Heart right ventricle (tissue), 16 donors: ENCODE measurements around the gene LRRC25. TPM values are rescaled to one million over a fixed set of nuclear protein-coding genes. Genes with fewer than 3 reads are reported as not detected.
"Not testable (repeated sequence)": the region's sequence is repeated elsewhere in the genome, so short reads cannot be mapped to it uniquely, and the experiment has no call there.

ENCODE experiments used
- ATAC-seq, 8 donors: fragments of 200-7000 bp; cut with Tn5 transposase; one replicate each; pipeline ENCODE4 v1.9.1; 2020; ENCODE audit warnings: mild to moderate bottlenecking in 8 of 8, moderate library complexity in 8 of 8, moderate number of reproducible peaks in 1 of 8
- DNase-seq, 2 donors: peaks; one replicate each; pipeline ENCODE4 v3.0.0-alpha.2; 2020
- H3K27ac ChIP-seq, 10 donors: fragments of 200-600 bp; sonication (generic) in 2 of 10; one replicate each; pipeline versions ENCODE4 v1.5.0 to v1.8.0; 2020 to 2022; ENCODE audit warnings: mild to moderate bottlenecking in 3 of 10
- H3K27me3 ChIP-seq, 7 donors: fragments of 200-600 bp; one replicate each; pipeline ENCODE4 v1.8.0; 2021 to 2022; ENCODE audit warnings: mild to moderate bottlenecking in 2 of 7
- H3K36me3 ChIP-seq, 9 donors: fragments of 200-600 bp; sonication (generic) in 1 of 9; one replicate each; pipeline versions ENCODE4 v1.5.0 to v1.8.0; 2020 to 2022; ENCODE audit warnings: mild to moderate bottlenecking in 2 of 9
- H3K4me1 ChIP-seq, 9 donors: fragments of 200-600 bp; sonication (generic) in 1 of 9; one replicate each; pipeline versions ENCODE4 v1.5.0 to v1.8.0; 2020 to 2022; ENCODE audit warnings: mild to moderate bottlenecking in 4 of 9
- H3K4me3 ChIP-seq, 10 donors: fragments of 200-600 bp; sonication (generic) in 2 of 10; one replicate each; pipeline versions ENCODE4 v1.5.0 to v1.8.0; 2020 to 2022; ENCODE audit warnings: mild to moderate bottlenecking in 7 of 10, moderate library complexity in 2 of 10
- H3K9me3 ChIP-seq, 11 donors: fragments of 200-600 bp in 10 of 11; sonication (generic) in 2 of 11; one replicate each; pipeline versions ENCODE4 v1.5.0 to v1.8.0; 2013 to 2022; ENCODE audit warnings: mild to moderate bottlenecking in 2 of 11, control low read depth in 1 of 11, moderate library complexity in 1 of 11
- WGBS, 2 donors: extraction: QIAGEN DNeasy Blood & Tissue Kit; methylation state at CpG; one replicate each; pipeline ENCODE4 v1.1.7; 2013; ENCODE audit warnings: inconsistent platforms in 1 of 2; 5-methylcytosine and 5-hydroxymethylcytosine counted together
- intact Hi-C, 10 donors: fragments of 100-400 bp; cut with DNase I; formaldehyde crosslinking; loops; one replicate each; pipeline versions ENCODE4 v1.11.1 to v1.14.2; 2022
- polyA plus RNA-seq, 2 donors: library from polyadenylated mRNA; stranded (reverse); fragments of 200-250 nt; gene quantifications; one replicate each; pipeline ENCODE4 v1.2.3, GENCODE V29; 2013
- total RNA-seq, 10 donors: library from RNA; stranded (reverse); fragmentation: NEBNext Ultra II Directional in 3 of 10; extraction: Animal tissue kit (Norgen Biotek cat#: 25700) in 3 of 10; gene quantifications; one replicate each; pipeline versions ENCODE4 v1.2.1 to v1.2.4, GENCODE V29; 2021 to 2023
- TF ChIP-seq, protein P1 (sequence below), 9 donors: fragments of 200-600 bp; sonication (generic) in 2 of 9; IDR thresholded peaks; one replicate each; pipeline versions ENCODE4 v1.5.0 to v1.8.0; 2021 to 2022; ENCODE audit warnings: antibody characterized with exemption in 9 of 9, mild to moderate bottlenecking in 5 of 9, moderate library complexity in 1 of 9
- donor health status: Arrhythmogenic right ventricular cardiomyopathy.
- donor health status: ischemic (EF 13 %, LVEDD 7.1; RV severe dilation, severe dysfunction).
- donor health status: healthy with polysubstance abuse.
- donor health status: DM: no; HTN: yes; CAD: no.
- donor health status: DM: no; HTN: no; CAD: no.
- donor health status: ischemic (EF 25% LVEDD 6.9; RV normal size, moderate dysfunction).
- donor health status: ischemic (EF 25% LVEDD 5.7; RV mildly dilated, moderate dysfunction).
- donor health status: healthy.
- donor health status: DM: yes; HTN: yes; CAD: no.
- donor health status: Ischemic cardiomyopathy.
- donor health status: ischemic (EF 35%, LVEDD 5.7; RV mildly dilated, moderate dysfunction).
- donor health status: nonischemic (EF 11% LVEDD 7.7; RV severe dilation, severe dysfunction).
- donor health status: DM: yes; HTN: yes; CAD: no.
- donor health status: PGD.
- donor health status: ischemic (EF 29% LVEDD 5.4; RV normal size, mild dysfunction).
- donor health status: nonischemic (EF 23%, LVEDD 6.1; RV moderate dilation, normal function).

LRRC25 gene
- total and polyA plus RNA-seq, 12 donors = 0.57 to 13.3 (median 1.8) TPM

DNA sequence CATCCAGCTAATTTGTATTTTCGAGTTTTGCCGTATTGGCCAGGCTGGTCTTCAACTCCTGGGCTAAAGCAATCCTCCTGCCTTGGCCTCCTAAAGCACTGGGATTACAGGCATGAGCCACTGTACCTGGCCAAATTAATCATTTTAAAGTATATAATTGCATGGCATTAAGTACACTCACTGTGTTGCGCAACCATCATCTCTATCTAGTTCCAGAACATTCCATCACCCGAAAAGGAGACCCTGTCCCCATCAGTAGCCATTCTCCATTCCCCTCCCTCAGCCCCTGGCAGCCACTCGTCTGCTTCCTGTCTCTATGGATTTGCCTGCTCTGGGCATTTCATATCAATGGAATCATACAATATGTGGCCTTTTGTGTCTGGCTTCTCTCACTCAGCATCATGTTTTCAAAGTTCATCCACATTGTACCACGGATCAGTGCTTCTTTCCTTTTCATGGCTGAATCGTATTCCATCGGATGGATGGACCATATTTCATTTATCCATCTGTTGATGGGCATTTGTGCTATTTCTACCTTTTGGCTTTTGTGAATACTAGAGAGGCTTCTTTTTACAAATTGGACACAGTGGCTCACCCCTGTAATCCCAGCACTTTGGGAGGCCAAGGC is 43.9 kb downstream of the LRRC25 start:
- no peak overlapping the region for H3K4me3 ChIP-seq
- H3K9me3 ChIP-seq = peaks cover 0 to 5% (median 0%) of the 10 kb centered on the region in 11 donors
- peaks cover 0 to 65% (median 32%) of the 10 kb centered on the region in 9 donors for H3K36me3 ChIP-seq
- TF ChIP-seq, protein P1, sequence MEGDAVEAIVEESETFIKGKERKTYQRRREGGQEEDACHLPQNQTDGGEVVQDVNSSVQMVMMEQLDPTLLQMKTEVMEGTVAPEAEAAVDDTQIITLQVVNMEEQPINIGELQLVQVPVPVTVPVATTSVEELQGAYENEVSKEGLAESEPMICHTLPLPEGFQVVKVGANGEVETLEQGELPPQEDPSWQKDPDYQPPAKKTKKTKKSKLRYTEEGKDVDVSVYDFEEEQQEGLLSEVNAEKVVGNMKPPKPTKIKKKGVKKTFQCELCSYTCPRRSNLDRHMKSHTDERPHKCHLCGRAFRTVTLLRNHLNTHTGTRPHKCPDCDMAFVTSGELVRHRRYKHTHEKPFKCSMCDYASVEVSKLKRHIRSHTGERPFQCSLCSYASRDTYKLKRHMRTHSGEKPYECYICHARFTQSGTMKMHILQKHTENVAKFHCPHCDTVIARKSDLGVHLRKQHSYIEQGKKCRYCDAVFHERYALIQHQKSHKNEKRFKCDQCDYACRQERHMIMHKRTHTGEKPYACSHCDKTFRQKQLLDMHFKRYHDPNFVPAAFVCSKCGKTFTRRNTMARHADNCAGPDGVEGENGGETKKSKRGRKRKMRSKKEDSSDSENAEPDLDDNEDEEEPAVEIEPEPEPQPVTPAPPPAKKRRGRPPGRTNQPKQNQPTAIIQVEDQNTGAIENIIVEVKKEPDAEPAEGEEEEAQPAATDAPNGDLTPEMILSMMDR (IDR thresholded peaks at IDR 0.05) = no peak
- H3K4me1 ChIP-seq = no peaks in the 10 kb centered on the region
- 94 to 96% methylated on average over 8 of the region's 8 CpGs for WGBS, 2 donors
- DNase-seq (no peak), ATAC-seq (no peak)
- no peaks in the 10 kb centered on the region for H3K27me3 ChIP-seq
- no peak overlapping the region for H3K27ac ChIP-seq
- intact Hi-C loops = loop anchor here in 3 of 10 donors (5.0 kb wide), 1 partner anchor 34 kb away; the partner anchor contains the start of gene GDF15 (in 3 of the 3)

GRCh38 chr19:18351544-18351943 is 45.9 kb downstream of the LRRC25 start:
- Histone ChIP-seq H3K27ac (no peak overlapping the region), H3K36me3 (peaks cover 0 to 57% (median 14%) of the 10 kb centered on the region in 9 donors), H3K4me1 (no peaks in the 10 kb centered on the region), H3K9me3 (no peaks in the 10 kb centered on the region), H3K27me3 (no peaks in the 10 kb centered on the region), H3K4me3 (no peak overlapping the region)
- no peak for DNase-seq
- no peak for ATAC-seq
- intact Hi-C loops = loop anchor here in 3 of 10 donors (5.0 kb wide), 1 partner anchor 36 kb away; the partner anchor contains the start of gene GDF15 (in 3 of the 3)
- WGBS, 2 donors = 92 to 96% methylated on average over 7 of the region's 7 CpGs
- TF ChIP-seq, protein P1 (IDR thresholded peaks at IDR 0.05) = no peak

DNA sequence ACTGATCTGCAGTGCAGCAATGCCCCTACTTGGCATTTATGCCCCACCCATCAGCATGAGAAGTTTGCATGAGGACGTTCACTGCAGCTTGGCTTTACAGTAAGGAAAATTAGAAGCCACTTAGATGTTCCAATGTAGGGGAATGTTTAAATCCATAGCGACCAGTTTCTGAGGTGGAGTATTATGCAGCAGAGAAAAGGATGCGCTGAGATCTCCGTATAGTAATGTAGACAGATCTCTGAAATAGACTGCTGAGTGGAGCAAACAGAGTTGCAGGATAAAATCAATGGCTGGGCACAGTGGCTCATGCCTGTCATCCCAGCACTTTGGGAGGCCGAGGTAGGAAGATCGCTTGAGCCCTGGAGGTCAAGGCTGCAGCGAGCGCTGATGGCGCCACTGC is 46.9 kb downstream of the LRRC25 start:
- H3K4me1 ChIP-seq = no peaks in the 10 kb centered on the region
- no peaks in the 10 kb centered on the region for H3K9me3 ChIP-seq
- intact Hi-C loops = loop anchor here in 3 of 10 donors (5.0 kb wide), 1 partner anchor 37 kb away; the partner anchor contains the start of gene GDF15 (in 3 of the 3)
- ATAC-seq = no peak
- TF ChIP-seq, protein P1 (IDR thresholded peaks at IDR 0.05) = no peak
- WGBS, 2 donors = 85 to 92% methylated on average over 9 of the region's 9 CpGs
- H3K27me3 ChIP-seq = no peaks in the 10 kb centered on the region
- no peak overlapping the region for H3K4me3 ChIP-seq
- no peak for DNase-seq
- H3K27ac ChIP-seq = no peak overlapping the region
- H3K36me3 ChIP-seq = peaks cover 0 to 57% (median 4%) of the 10 kb centered on the region in 9 donors

GRCh38 chr19:18349524-18350128 is 47.8 kb downstream of the LRRC25 start:
- 61% methylated on average over 12 of the region's 12 CpGs for WGBS, 2 donors
- TF ChIP-seq, protein P1 (IDR thresholded peaks at IDR 0.05) = peak; percentile 50 to 86 (median 76)
- Histone ChIP-seq H3K36me3 (peaks cover 0 to 56% (median 2%) of the 10 kb centered on the region in 9 donors), H3K27ac (no peak overlapping the region), H3K9me3 (no peaks in the 10 kb centered on the region), H3K4me3 (no peak overlapping the region), H3K27me3 (no peaks in the 10 kb centered on the region), H3K4me1 (no peaks in the 10 kb centered on the region)
- DNase-seq (peak; percentile 48), ATAC-seq (peak in 6 of 8 donors; percentile 53 to 71 (median 64))
- intact Hi-C loops = loop anchor here (1.0 to 5.0 kb wide), 5 partner anchors 38 to 63 kb away; partner anchors contain the start of gene GDF15 (in 3 of the 10)

- H3K27me3 ChIP-seq, H3K4me1 ChIP-seq, H3K9me3 ChIP-seq, DNase-seq, H3K27ac ChIP-seq, ATAC-seq, H3K4me3 ChIP-seq: not testable (repeated sequence)
- WGBS, 2 donors = 90 to 93% methylated on average over 6 of the region's 6 CpGs
- intact Hi-C loops = loop anchor here (1.0 to 5.0 kb wide), 4 partner anchors 58 to 63 kb away; no protein-coding TSS in a partner anchor
- peaks cover 0 to 62% (median 2%) of the 10 kb centered on the region in 9 donors for H3K36me3 ChIP-seq
These were observed 48.5 kb downstream of the LRRC25 start for GRCh38 chr19:18348818-18349339.
